NCI-H1930 (cell line): Measurements from ENCODE around the gene LIMS2.
A peak's percentile ranks its signal among the peaks of the same experiment; 100 is the strongest.

Source experiments
- DNase-seq, 2 experiments: peaks; one replicate each; lab custom pipeline; 2025; lab: John Stamatoyannopoulos, UW

LIMS2 gene

GRCh38 chr2:127675331-127676261 is at the start of gene LIMS2:
Gene LIMS2 (minus strand): TSS chr2:127675530. CDS start chr2:127675024, 506 bp downstream.
- no peak for DNase-seq

- no peak for DNase-seq
These were observed 47.5 kb upstream of the LIMS2 start for GRCh38 chr2:127722807-127723206.

- DNase-seq = no peak
These were observed 46.6 kb upstream of the LIMS2 start for GRCh38 chr2:127721978-127722355.

GRCh38 chr2:127721311-127721977 is 46.1 kb upstream of the LIMS2 start:
- no peak for DNase-seq

- no peak for DNase-seq
These were observed 44.2 kb upstream of the LIMS2 start for GRCh38 chr2:127719301-127720218.

- DNase-seq = no peak
These were observed 42.9 kb upstream of the LIMS2 start for GRCh38 chr2:127718271-127718670.

GRCh38 chr2:127715778-127716449 is 40.6 kb upstream of the LIMS2 start:
- no peak for DNase-seq

- no peak for DNase-seq
These were observed 38.2 kb upstream of the LIMS2 start for GRCh38 chr2:127713562-127713961.

GRCh38 chr2:127712999-127713398 is 37.7 kb upstream of the LIMS2 start:
- no peak for DNase-seq

GRCh38 chr2:127709336-127709735 is 34.0 kb upstream of the LIMS2 start:
- no peak for DNase-seq

GRCh38 chr2:127707890-127708648 is 32.7 kb upstream of the LIMS2 start:
- no peak for DNase-seq

- no peak for DNase-seq
These were observed 31.1 kb upstream of the LIMS2 start for GRCh38 chr2:127706215-127706990.

- DNase-seq = no peak
These were observed 30.2 kb upstream of the LIMS2 start for GRCh38 chr2:127705391-127706065.

GRCh38 chr2:127704641-127705390 is 29.5 kb upstream of the LIMS2 start:
- no peak for DNase-seq

GRCh38 chr2:127703282-127703681 is 28.0 kb upstream of the LIMS2 start:
- DNase-seq = no peak

- DNase-seq = no peak
These were observed 27.2 kb upstream of the LIMS2 start for GRCh38 chr2:127702395-127703009.

GRCh38 chr2:127701651-127702394 is 26.5 kb upstream of the LIMS2 start:
- peak; percentile 54 to 65 for DNase-seq
